ENCODE measurements around the gene AAMDC. TPM values are rescaled to one million over a fixed set of nuclear protein-coding genes. Genes with fewer than 3 reads are reported as not detected.

AAMDC gene
- total RNA-seq, 1 experiment from 2014 or later: 2.8 TPM

DNA sequence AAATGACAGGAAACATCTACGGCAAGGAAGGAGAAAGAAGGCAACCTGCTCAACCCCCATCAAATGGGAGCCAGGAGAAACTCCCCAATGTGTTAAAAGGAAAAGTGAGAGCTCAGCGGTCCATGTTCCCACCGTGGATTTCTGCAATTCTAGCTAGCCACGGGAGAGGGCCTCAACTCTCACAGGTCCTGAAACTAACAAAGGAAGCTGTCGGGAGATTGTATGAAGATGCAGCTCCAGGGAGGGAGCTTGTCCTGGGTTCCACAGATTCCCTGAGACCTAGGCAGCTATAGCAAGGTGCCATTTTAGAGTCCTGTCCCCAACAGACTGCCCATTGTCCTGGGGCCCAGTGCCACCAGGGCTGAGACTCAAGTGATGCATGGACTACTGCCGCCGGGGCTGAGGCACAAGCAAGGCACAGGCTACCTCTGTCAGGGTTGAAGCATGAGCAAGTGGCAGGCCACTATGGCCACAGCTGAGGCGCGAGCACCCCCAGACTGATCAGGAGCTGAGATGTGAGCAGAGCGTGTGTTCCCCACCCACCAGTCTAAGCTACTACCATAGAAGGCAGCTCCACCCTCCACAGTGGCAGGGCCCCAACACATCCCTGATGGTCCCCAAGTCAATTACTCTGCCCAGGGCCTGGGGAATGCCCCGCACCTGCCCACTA, 31.7 kb upstream of the AAMDC start:
- Histone ChIP-seq H3K9me2 (replicated peaks; ENCODE audit: insufficient read depth, low read length) (no peaks in the 10 kb centered on the region), H3K27me3 (ENCODE audit: low read length) (no peaks in the 10 kb centered on the region), H3K9ac (ENCODE audit: low read length) (no peak overlapping the region), H4K20me1 (ENCODE audit: insufficient read depth, low read depth, low read length) (peaks cover 7% of the 10 kb centered on the region; the same call in 1 of the 2 replicates), H3K27ac (ENCODE audit: low read length) (no peak overlapping the region), H3K4me1 (ENCODE audit: low read length) (peaks cover 12% of the 10 kb centered on the region), H3K4me2 (ENCODE audit: low read depth, low read length, poor library complexity, severe bottlenecking) (no peak overlapping the region), H3K9me3 (ENCODE audit: low read length) (peaks cover 4% of the 10 kb centered on the region; the same call in 1 of the 2 replicates), H3K4me3 (ENCODE audit: low read length) (no peak overlapping the region), H3K79me2 (ENCODE audit: low read length) (peaks cover 98% of the 10 kb centered on the region), H3K36me3 (ENCODE audit: insufficient read depth, low read length) (peaks cover 3% of the 10 kb centered on the region; the same call in 1 of the 2 replicates), H2AFZ (ENCODE audit: low read length) (no peak overlapping the region)
- no peak for DNase-seq

DNA sequence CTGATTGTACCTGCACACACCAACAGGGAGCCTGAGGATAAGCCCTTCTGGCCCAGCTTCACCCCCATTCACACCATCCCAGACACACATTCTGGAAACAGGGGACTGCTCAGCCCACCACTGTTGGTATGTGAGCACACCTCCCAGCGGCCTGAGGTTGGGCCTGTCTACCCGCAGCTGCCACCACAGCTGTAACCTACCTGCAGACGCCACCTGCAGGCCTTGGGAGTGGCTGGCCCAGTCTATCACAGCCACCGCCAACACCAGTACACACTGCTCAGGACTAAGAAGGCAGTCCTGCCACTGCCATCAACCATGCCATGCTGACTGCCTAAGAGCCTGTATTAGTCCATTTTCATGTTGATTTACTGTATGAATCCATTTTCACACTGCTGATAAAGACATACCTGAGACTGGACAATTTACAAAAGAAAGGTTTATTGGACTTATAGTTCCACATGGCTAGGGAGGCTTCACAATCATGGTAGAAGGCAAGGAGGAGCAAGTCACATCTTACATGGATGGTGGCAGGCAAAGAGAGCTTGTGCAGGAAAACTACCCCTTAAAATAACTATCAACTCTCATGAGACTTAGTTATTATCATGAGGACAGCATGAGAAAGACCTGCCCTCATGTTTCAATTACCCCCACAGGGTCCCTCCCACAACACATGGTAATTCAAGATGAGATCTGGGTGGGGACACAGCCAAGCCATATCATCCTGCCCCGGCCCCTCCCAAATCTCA, 31.0 kb upstream of the AAMDC start:
- peaks cover 3% of the 10 kb centered on the region; the same call in 1 of the 2 replicates for H4K20me1 ChIP-seq (ENCODE audit: insufficient read depth, low read depth, low read length)

DNA sequence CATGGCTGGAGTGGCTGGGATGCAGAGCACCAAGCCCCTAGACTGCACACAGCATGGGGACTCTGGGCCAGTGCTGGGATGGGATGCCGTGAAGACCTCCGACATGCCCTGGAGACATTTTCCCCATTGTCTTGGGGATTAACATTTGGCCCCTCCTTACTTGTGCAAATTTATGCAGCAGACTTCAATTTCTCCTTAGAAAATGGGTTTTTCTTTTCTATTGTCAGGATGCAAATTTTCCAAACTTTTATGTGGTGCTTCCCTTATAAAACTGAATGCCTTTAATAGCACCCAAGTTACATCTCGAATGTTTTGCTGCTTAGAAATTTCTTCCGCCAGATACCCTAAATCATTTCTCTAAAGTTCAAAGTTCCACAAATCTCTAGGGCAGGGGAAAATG, 29.6 kb upstream of the AAMDC start:
- peaks cover 3% of the 10 kb centered on the region; the same call in 1 of the 2 replicates for H3K4me1 ChIP-seq (ENCODE audit: low read length)
- no peak overlapping the region for H3K9ac ChIP-seq (ENCODE audit: low read length)
- no peaks in the 10 kb centered on the region for H3K9me2 ChIP-seq (replicated peaks; ENCODE audit: insufficient read depth, low read length)
- H3K4me2 ChIP-seq (ENCODE audit: low read depth, low read length, poor library complexity, severe bottlenecking): no peak overlapping the region
- H3K9me3 ChIP-seq (ENCODE audit: low read length): peaks cover 15% of the 10 kb centered on the region
- peaks cover 3% of the 10 kb centered on the region; the same call in 1 of the 2 replicates for H4K20me1 ChIP-seq (ENCODE audit: insufficient read depth, low read depth, low read length)
- H2AFZ ChIP-seq (ENCODE audit: low read length): no peak overlapping the region
- DNase-seq: no peak
- no peak overlapping the region for H3K27ac ChIP-seq (ENCODE audit: low read length)
- H3K36me3 ChIP-seq (ENCODE audit: insufficient read depth, low read length): peaks cover 14% of the 10 kb centered on the region
- H3K79me2 ChIP-seq (ENCODE audit: low read length): peaks cover 99% of the 10 kb centered on the region
- H3K27me3 ChIP-seq (ENCODE audit: low read length): no peaks in the 10 kb centered on the region
- H3K4me3 ChIP-seq (ENCODE audit: low read length): no peak overlapping the region

More for the DNA sequence above, 31.0 kb upstream of the AAMDC start:
- Histone ChIP-seq H2AFZ (ENCODE audit: low read length) (no peak overlapping the region), H3K9me3 (ENCODE audit: low read length) (peaks cover 7% of the 10 kb centered on the region), H3K4me2 (ENCODE audit: low read depth, low read length, poor library complexity, severe bottlenecking) (no peak overlapping the region), H3K9me2 (replicated peaks; ENCODE audit: insufficient read depth, low read length) (no peaks in the 10 kb centered on the region), H3K36me3 (ENCODE audit: insufficient read depth, low read length) (peaks cover 6% of the 10 kb centered on the region), H3K27me3 (ENCODE audit: low read length) (no peaks in the 10 kb centered on the region), H3K27ac (ENCODE audit: low read length) (no peak overlapping the region), H3K79me2 (ENCODE audit: low read length) (peaks cover 98% of the 10 kb centered on the region), H3K4me1 (ENCODE audit: low read length) (peaks cover 5% of the 10 kb centered on the region), H3K4me3 (ENCODE audit: low read length) (no peak overlapping the region), H3K9ac (ENCODE audit: low read length) (no peak overlapping the region)
- no peak for DNase-seq

DNA sequence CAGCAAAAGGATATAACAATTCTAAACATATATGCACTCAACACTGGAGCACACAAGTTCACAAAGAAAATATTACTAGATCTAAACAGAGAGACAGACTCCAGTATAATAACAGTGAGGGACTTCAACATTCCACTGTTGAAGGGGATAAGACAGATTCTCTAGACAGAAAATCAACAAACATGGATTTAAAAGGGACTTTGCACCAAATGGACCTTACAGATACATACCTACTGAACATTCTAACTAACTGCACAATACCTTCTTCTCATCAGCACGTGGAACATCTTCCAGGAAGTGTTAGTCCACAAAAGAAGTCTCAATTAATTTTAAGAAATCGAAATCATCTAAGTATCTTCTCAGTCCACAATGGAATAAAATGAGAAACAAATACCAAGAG, 27.0 kb upstream of the AAMDC start:
- no peak overlapping the region for H3K9ac ChIP-seq (ENCODE audit: low read length)
- peaks cover 100% of the 10 kb centered on the region for H3K79me2 ChIP-seq (ENCODE audit: low read length)
- no peaks in the 10 kb centered on the region for H3K27me3 ChIP-seq (ENCODE audit: low read length)
- H3K4me3 ChIP-seq (ENCODE audit: low read length): no peak overlapping the region
- H3K36me3 ChIP-seq (ENCODE audit: insufficient read depth, low read length): peaks cover 16% of the 10 kb centered on the region
- H4K20me1 ChIP-seq (ENCODE audit: insufficient read depth, low read depth, low read length): peaks cover 3% of the 10 kb centered on the region; the same call in 1 of the 2 replicates
- no peak overlapping the region for H3K27ac ChIP-seq (ENCODE audit: low read length)
- no peak overlapping the region for H3K4me2 ChIP-seq (ENCODE audit: low read depth, low read length, poor library complexity, severe bottlenecking)
- H3K9me2 ChIP-seq (replicated peaks; ENCODE audit: insufficient read depth, low read length): no peaks in the 10 kb centered on the region
- H2AFZ ChIP-seq (ENCODE audit: low read length): no peak overlapping the region
- peaks cover 15% of the 10 kb centered on the region for H3K9me3 ChIP-seq (ENCODE audit: low read length)
- no peaks in the 10 kb centered on the region for H3K4me1 ChIP-seq (ENCODE audit: low read length)
- no peak for DNase-seq

DNA sequence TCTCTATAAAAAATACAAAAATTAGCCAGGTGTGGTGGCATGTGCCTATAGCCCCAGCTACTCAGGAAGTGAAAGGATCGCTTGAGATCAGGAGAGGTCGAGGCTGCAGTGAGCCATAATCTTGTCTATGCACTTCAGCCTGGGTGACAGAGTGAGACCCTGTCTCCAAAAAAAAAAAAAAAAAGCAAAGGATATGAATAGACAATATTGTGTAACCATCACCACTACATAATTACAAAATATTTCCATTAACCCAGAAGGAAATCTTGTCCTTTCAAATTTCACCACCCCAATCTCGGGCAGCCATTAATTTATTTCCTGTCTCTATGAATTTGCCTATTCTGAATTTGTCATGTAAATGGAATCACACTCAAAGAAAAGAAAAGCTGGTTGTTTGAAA, 21.6 kb upstream of the AAMDC start:
- Histone ChIP-seq H3K4me3 (ENCODE audit: low read length) (no peak overlapping the region), H3K36me3 (ENCODE audit: insufficient read depth, low read length) (peaks cover 13% of the 10 kb centered on the region), H3K9me3 (ENCODE audit: low read length) (peaks cover 11% of the 10 kb centered on the region), H3K27ac (ENCODE audit: low read length) (no peak overlapping the region), H3K79me2 (ENCODE audit: low read length) (peaks cover 100% of the 10 kb centered on the region), H2AFZ (ENCODE audit: low read length) (no peak overlapping the region), H3K27me3 (ENCODE audit: low read length) (no peaks in the 10 kb centered on the region), H3K4me2 (ENCODE audit: low read depth, low read length, poor library complexity, severe bottlenecking) (no peak overlapping the region), H3K4me1 (ENCODE audit: low read length) (no peaks in the 10 kb centered on the region; the same call in 1 of the 2 replicates), H3K9ac (ENCODE audit: low read length) (no peak overlapping the region), H3K9me2 (replicated peaks; ENCODE audit: insufficient read depth, low read length) (no peaks in the 10 kb centered on the region), H4K20me1 (ENCODE audit: insufficient read depth, low read depth, low read length) (peaks cover 8% of the 10 kb centered on the region)
- no peak for DNase-seq

DNA sequence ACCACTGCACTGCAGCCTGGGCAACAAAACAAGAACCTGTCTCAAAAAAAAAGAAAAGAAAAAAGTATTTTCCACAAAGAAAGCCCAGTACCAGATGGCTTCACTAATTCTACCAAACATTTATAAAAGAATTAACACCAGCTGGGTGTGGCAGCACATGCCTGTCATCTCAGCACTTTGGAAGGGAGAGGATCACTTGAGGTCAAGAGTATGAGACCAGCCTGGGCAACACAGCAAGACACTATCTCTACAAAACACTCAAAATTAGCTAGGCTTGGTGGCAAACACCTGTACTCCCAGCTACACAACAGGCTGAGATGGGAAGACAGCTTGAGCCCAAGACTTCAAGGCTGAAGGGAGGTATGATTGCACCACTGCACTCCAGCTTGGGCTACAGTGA, 20.5 kb upstream of the AAMDC start:
- H3K4me2 ChIP-seq (ENCODE audit: low read depth, low read length, poor library complexity, severe bottlenecking): no peak overlapping the region

DNA sequence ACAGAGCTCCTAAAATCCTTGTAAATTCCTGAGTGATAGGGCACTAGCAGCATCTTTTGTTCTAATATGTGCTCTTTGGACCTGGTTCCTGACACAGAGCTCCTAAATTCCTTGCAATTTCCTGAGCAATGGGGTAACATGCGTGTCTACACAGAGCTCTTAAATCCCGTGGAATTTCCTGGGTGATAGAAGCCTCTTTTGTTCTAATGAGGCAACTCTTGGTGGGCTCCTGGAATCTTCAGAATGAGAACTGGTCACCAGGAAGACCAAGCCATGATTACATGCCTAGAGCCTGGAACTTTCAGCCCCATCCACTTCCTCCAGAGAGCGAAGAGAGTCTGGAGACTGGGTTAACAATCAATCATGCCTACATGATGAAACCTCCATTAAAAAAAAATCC, 19.5 kb upstream of the AAMDC start:
- no peaks in the 10 kb centered on the region for H3K27me3 ChIP-seq (ENCODE audit: low read length)
- no peaks in the 10 kb centered on the region; the same call in 1 of the 2 replicates for H3K9me3 ChIP-seq (ENCODE audit: low read length)
- H3K9ac ChIP-seq (ENCODE audit: low read length): no peak overlapping the region
- no peak for DNase-seq
- no peaks in the 10 kb centered on the region for H3K9me2 ChIP-seq (replicated peaks; ENCODE audit: insufficient read depth, low read length)
- no peak overlapping the region for H3K27ac ChIP-seq (ENCODE audit: low read length)
- peaks cover 100% of the 10 kb centered on the region for H3K79me2 ChIP-seq (ENCODE audit: low read length)
- no peaks in the 10 kb centered on the region; the same call in 1 of the 2 replicates for H3K4me1 ChIP-seq (ENCODE audit: low read length)
- peaks cover 12% of the 10 kb centered on the region for H4K20me1 ChIP-seq (ENCODE audit: insufficient read depth, low read depth, low read length)
- no peak overlapping the region for H3K4me3 ChIP-seq (ENCODE audit: low read length)
- peaks cover 2% of the 10 kb centered on the region; the same call in 1 of the 2 replicates for H3K36me3 ChIP-seq (ENCODE audit: insufficient read depth, low read length)
- no peak overlapping the region for H2AFZ ChIP-seq (ENCODE audit: low read length)
- no peak overlapping the region for H3K4me2 ChIP-seq (ENCODE audit: low read depth, low read length, poor library complexity, severe bottlenecking)

More for the DNA sequence above, 20.5 kb upstream of the AAMDC start:
- Histone ChIP-seq H2AFZ (ENCODE audit: low read length) (no peak overlapping the region), H3K27ac (ENCODE audit: low read length) (no peak overlapping the region), H3K4me1 (ENCODE audit: low read length) (no peaks in the 10 kb centered on the region; the same call in 1 of the 2 replicates), H3K9me3 (ENCODE audit: low read length) (peaks cover 2% of the 10 kb centered on the region), H3K79me2 (ENCODE audit: low read length) (peaks cover 100% of the 10 kb centered on the region), H3K9me2 (replicated peaks; ENCODE audit: insufficient read depth, low read length) (no peaks in the 10 kb centered on the region), H4K20me1 (ENCODE audit: insufficient read depth, low read depth, low read length) (peaks cover 8% of the 10 kb centered on the region), H3K4me3 (ENCODE audit: low read length) (no peak overlapping the region), H3K36me3 (ENCODE audit: insufficient read depth, low read length) (peaks cover 6% of the 10 kb centered on the region), H3K9ac (ENCODE audit: low read length) (no peak overlapping the region), H3K27me3 (ENCODE audit: low read length) (no peaks in the 10 kb centered on the region)
- DNase-seq: no peak

DNA sequence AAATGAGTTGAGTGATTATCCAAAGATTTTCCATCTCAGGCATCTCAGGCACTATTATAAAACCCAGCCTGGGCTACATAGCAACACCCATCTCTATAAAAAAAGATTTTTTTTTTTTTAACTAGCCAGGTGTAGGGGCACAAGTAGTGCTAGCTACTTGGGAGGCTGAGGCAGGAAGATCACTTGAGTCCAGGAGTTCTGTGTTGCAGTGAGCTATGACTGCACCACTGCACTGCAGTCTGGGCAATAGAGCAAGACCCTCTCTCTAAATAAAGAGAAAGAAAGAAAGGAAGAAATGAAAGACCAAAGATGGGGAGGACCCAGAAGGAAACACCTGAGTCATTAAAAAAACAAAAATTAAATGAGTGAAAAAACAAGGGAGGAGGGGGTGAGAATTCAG, 14.5 kb upstream of the AAMDC start:
- Histone ChIP-seq H3K27ac (ENCODE audit: low read length) (no peak overlapping the region), H3K9ac (ENCODE audit: low read length) (no peak overlapping the region), H2AFZ (ENCODE audit: low read length) (no peak overlapping the region), H3K79me2 (ENCODE audit: low read length) (peaks cover 98% of the 10 kb centered on the region), H3K36me3 (ENCODE audit: insufficient read depth, low read length) (peaks cover 6% of the 10 kb centered on the region; the same call in 1 of the 2 replicates), H3K27me3 (ENCODE audit: low read length) (no peaks in the 10 kb centered on the region), H3K9me3 (ENCODE audit: low read length) (no peaks in the 10 kb centered on the region), H4K20me1 (ENCODE audit: insufficient read depth, low read depth, low read length) (peaks cover 22% of the 10 kb centered on the region), H3K4me2 (ENCODE audit: low read depth, low read length, poor library complexity, severe bottlenecking) (no peak overlapping the region), H3K4me3 (ENCODE audit: low read length) (no peak overlapping the region), H3K9me2 (replicated peaks; ENCODE audit: insufficient read depth, low read length) (no peaks in the 10 kb centered on the region), H3K4me1 (ENCODE audit: low read length) (peaks cover 14% of the 10 kb centered on the region)
- no peak for DNase-seq
